Measurements from ENCODE around the gene IMPACT. TPM values are rescaled to one million over a fixed set of nuclear protein-coding genes. Genes with fewer than 3 reads are reported as not detected.

Gene IMPACT
- total and polyA plus RNA-seq, 2 of the 4 experiments (the other 2 are of a cell fraction): 11.8 to 13.8 TPM

DNA sequence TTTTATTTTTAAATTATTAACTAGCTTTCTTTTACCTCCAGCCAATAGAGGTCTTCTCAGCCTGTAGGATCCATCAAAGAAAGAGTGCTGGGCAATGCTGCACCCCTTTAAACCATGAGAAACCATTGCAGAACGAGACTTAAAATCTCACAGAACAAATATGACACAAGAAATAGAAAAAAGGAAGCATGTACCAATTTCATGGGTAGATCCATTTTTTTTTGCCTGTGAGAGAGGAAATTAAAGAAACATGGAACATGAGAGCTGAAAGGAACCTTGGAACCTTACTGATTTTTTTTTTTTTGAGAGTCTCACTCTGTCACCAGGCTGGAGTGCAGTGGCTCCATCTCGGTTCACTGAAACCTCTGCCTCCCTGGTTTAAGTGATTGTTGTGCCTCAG is 47.9 kb downstream of the IMPACT start:
- Histone ChIP-seq H2BK120ac (ENCODE audit: low read depth, low read length) (no peak overlapping the region), H4K5ac (ENCODE audit: low read depth, low read length) (no peak overlapping the region), H3K27me3 (ENCODE audit: control insufficient read depth, insufficient read depth, low read length) (peaks cover 13% of the 10 kb centered on the region), H2BK20ac (ENCODE audit: low read depth, low read length) (no peak overlapping the region), H3K79me1 (ENCODE audit: low read depth in 1 of 2, low read length in 2 of 2) (no peaks in the 10 kb centered on the region), H3K9ac (ENCODE audit: low read depth, low read length) (no peak overlapping the region), H4K20me1 (ENCODE audit: insufficient read depth, low read length) (no peaks in the 10 kb centered on the region), H2BK5ac (ENCODE audit: low read depth, low read length, poor library complexity, severe bottlenecking) (no peak overlapping the region), H3K4ac (ENCODE audit: low read depth, low read length) (no peak overlapping the region), H2AK5ac (ENCODE audit: low read depth, low read length) (no peak overlapping the region), H4K8ac (ENCODE audit: low read depth in 2 of 2, low read length in 2 of 2) (no peak overlapping the region), H4K91ac (ENCODE audit: insufficient read depth, low read depth, low read length) (no peak overlapping the region), H3K23ac (ENCODE audit: low read depth, low read length) (no peak overlapping the region), H2AFZ (replicated peaks; ENCODE audit: low read length, poor library complexity) (no peak overlapping the region), H3K9me3 (ENCODE audit: control insufficient read depth, insufficient read depth, low read length) (no peaks in the 10 kb centered on the region), H3K4me3 (ENCODE audit: insufficient read depth, low read depth, low read length) (no peak overlapping the region), H3K14ac (replicated peaks; ENCODE audit: low read depth, low read length) (no peak overlapping the region), H3K4me1 (ENCODE audit: control insufficient read depth, insufficient read depth, low read length) (no peaks in the 10 kb centered on the region), H3K9me1 (ENCODE audit: insufficient read depth, low read length) (no peaks in the 10 kb centered on the region), H3K36me3 (ENCODE audit: control insufficient read depth, insufficient read depth, low read length) (no peaks in the 10 kb centered on the region), H3K18ac (ENCODE audit: low read depth, low read length) (no peak overlapping the region), H3K4me2 (ENCODE audit: low read depth, low read length) (no peak overlapping the region), H3K27ac (ENCODE audit: insufficient read depth, low read length) (no peak overlapping the region), H2AK9ac (replicated peaks; ENCODE audit: low read depth, low read length, poor library complexity) (no peak overlapping the region), H3K56ac (ENCODE audit: extremely low read depth, insufficient read depth, low read length) (no peak overlapping the region), H2BK15ac (ENCODE audit: low read depth, low read length) (no peak overlapping the region)
- in situ Hi-C loops (cut with MboI; ENCODE audit: low sequenced_read_pairs) (no loop called here), intact Hi-C loops (cut with micrococcal nuclease) (no loop called here), dilution Hi-C loops (cut with HindIII; ENCODE audit: low sequenced_read_pairs, unreplicated experiment) (no loop called here)
- ChIA-PET CTCF (interaction anchor here (2.2 kb wide), 1 partner anchor 14 kb away, joined by 7 read pairs; no protein-coding TSS in a partner anchor), POLR2A (ENCODE audit: unreplicated experiment) (no interaction called here)
- no peak for ATAC-seq (ENCODE audit: low read depth)
- no CpG with 5 or more reads among the region's 2 CpGs for WGBS, 2 experiments (ENCODE audit: extremely low coverage in 2 of 2, insufficient read length in 1 of 2)
- TF ChIP-seq NFE2L2 (IDR thresholded peaks at IDR 0.05; ENCODE audit: low read depth, low read length) (no peak), RCOR1 (IDR thresholded peaks at IDR 0.05; ENCODE audit: insufficient replicate concordance, low read length) (no peak), BHLHE40 (IDR thresholded peaks at IDR 0.05; ENCODE audit: low read depth, low read length) (no peak), CTCF (conservative IDR thresholded peaks at IDR 0.05; ENCODE audit: low read depth, low read length) (no peak), RAD21 (IDR thresholded peaks at IDR 0.05; ENCODE audit: low read length) (no peak), MAZ (IDR thresholded peaks at IDR 0.05; ENCODE audit: borderline replicate concordance, low read depth, low read length) (no peak), MXI1 (IDR thresholded peaks at IDR 0.05; ENCODE audit: borderline replicate concordance, low read depth, low read length) (no peak)
- TF ChIP-seq, protein P1, sequence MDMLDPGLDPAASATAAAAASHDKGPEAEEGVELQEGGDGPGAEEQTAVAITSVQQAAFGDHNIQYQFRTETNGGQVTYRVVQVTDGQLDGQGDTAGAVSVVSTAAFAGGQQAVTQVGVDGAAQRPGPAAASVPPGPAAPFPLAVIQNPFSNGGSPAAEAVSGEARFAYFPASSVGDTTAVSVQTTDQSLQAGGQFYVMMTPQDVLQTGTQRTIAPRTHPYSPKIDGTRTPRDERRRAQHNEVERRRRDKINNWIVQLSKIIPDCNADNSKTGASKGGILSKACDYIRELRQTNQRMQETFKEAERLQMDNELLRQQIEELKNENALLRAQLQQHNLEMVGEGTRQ (IDR thresholded peaks at IDR 0.05; ENCODE audit: low read depth, low read length): no peak
- DNase-seq: no peak
- no TSS peak for BruUV-seq (replicated peaks)
